Testis (tissue), 2 donors: ENCODE measurements around the gene MRPL50.

Source experiments
- POLR2A ChIP-seq: fragments of 450-650 bp; IDR thresholded peaks from one replicate; pipeline ENCODE4 v1.6.1; 2017; ENCODE audit warnings: antibody characterized with exemption, mild to moderate bottlenecking, moderate library complexity
- TF ChIP-seq, protein P1 (sequence below), 3 experiments: fragments of 450-650 bp in 2 of 3; fragments of 200-600 bp in 1 of 3; sonication (generic) in 1 of 3; IDR thresholded peaks; one replicate each; pipeline ENCODE4 v1.5.1; 2016 to 2019; ENCODE audit warnings: antibody characterized with exemption in 3 of 3, mild to moderate bottlenecking in 2 of 3, moderate library complexity in 1 of 3

- TF ChIP-seq, protein P1, sequence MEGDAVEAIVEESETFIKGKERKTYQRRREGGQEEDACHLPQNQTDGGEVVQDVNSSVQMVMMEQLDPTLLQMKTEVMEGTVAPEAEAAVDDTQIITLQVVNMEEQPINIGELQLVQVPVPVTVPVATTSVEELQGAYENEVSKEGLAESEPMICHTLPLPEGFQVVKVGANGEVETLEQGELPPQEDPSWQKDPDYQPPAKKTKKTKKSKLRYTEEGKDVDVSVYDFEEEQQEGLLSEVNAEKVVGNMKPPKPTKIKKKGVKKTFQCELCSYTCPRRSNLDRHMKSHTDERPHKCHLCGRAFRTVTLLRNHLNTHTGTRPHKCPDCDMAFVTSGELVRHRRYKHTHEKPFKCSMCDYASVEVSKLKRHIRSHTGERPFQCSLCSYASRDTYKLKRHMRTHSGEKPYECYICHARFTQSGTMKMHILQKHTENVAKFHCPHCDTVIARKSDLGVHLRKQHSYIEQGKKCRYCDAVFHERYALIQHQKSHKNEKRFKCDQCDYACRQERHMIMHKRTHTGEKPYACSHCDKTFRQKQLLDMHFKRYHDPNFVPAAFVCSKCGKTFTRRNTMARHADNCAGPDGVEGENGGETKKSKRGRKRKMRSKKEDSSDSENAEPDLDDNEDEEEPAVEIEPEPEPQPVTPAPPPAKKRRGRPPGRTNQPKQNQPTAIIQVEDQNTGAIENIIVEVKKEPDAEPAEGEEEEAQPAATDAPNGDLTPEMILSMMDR (IDR thresholded peaks at IDR 0.05): no peak
- TF ChIP-seq POLR2A: no peak
Observed at GRCh38 chr9:101341958-101342357, 56.5 kb downstream of the MRPL50 start.
